WI38 (cell line): ENCODE measurements around the gene VARS1.

Experiments used
- H3K4me3 ChIP-seq: 2 replicates; pipeline ENCODE4 v1.5.1; 2011; ENCODE audit warnings: low read depth, mild to moderate bottlenecking, control low read depth, low read length
- CTCF ChIP-seq: IDR thresholded peaks from 2 replicates; pipeline ENCODE4 v1.5.1; 2012; ENCODE audit warnings: low read depth, mild to moderate bottlenecking, control low read depth, low read length

VARS1 gene

GRCh38 chr6:31836047-31836473 lies 40.5 kb upstream of the VARS1 start:
- peak overlapping the region; percentile 91 for H3K4me3 ChIP-seq
- no peak for TF ChIP-seq CTCF

- H3K4me3 ChIP-seq, result peak overlapping the region; percentile 91
- TF ChIP-seq CTCF, result no peak
These were observed 39.1 kb upstream of the VARS1 start for GRCh38 chr6:31834367-31835250.

GRCh38 chr6:31831350-31832215 lies 36.0 kb upstream of the VARS1 start:
- TF ChIP-seq CTCF, result no peak
- H3K4me3 ChIP-seq, result no peak overlapping the region; the same call in 1 of the 2 replicates

- H3K4me3 ChIP-seq, result peak overlapping the region; percentile 75
- no peak for TF ChIP-seq CTCF
These were observed 35.4 kb upstream of the VARS1 start for GRCh38 chr6:31830886-31831335.

GRCh38 chr6:31829633-31830283 lies 34.2 kb upstream of the VARS1 start:
- peak; percentile 5; the same call in 1 of the 2 replicates for TF ChIP-seq CTCF
- peak overlapping the region; percentile 75 for H3K4me3 ChIP-seq

- TF ChIP-seq CTCF, result no peak
- H3K4me3 ChIP-seq, result peak within 1 kb of the TSS; percentile 77
These were observed 31.9 kb upstream of the VARS1 start, which contains the start of gene HSPA1B for GRCh38 chr6:31827286-31828079. HSPA1B (plus strand) TSS chr6:31827738; CDS start chr6:31827951, 213 bp downstream.
